ENCODE data around the gene TLR10.

TLR10 gene

GRCh38 chr4:38751341-38752010, 31.3 kb downstream of the TLR10 start:
- Histone ChIP-seq H3K27me3 (ENCODE audit: insufficient read depth, low read length, poor library complexity, severe bottlenecking) (no peaks in the 10 kb centered on the region), H4K20me1 (ENCODE audit: insufficient read depth, low read length, poor library complexity, severe bottlenecking) (no peaks in the 10 kb centered on the region), H3K4me3 (ENCODE audit: low read length, poor library complexity, severe bottlenecking) (no peak overlapping the region), H3F3A (ENCODE audit: low read depth) (no peaks in the 10 kb centered on the region), H3K9me3 (ENCODE audit: insufficient read depth, low read depth, low read length) (no peaks in the 10 kb centered on the region), H3K79me2 (ENCODE audit: insufficient read depth, low read length) (no peaks in the 10 kb centered on the region), H3K36me3 (ENCODE audit: insufficient read depth, low read length) (no peaks in the 10 kb centered on the region), H3K9me2 (replicated peaks; ENCODE audit: low read depth, low read length) (no peaks in the 10 kb centered on the region), H3K4me1 (ENCODE audit: insufficient read depth, low read length, poor library complexity, severe bottlenecking) (no peaks in the 10 kb centered on the region), H3K4me2 (ENCODE audit: low read depth, low read length, poor library complexity, severe bottlenecking) (no peak overlapping the region), H3K9ac (ENCODE audit: low read depth, low read length, poor library complexity, severe bottlenecking) (no peak overlapping the region), H2AFZ (ENCODE audit: low read length) (no peak overlapping the region)
- TF ChIP-seq CTCF (conservative IDR thresholded peaks at IDR 0.05; ENCODE audit: low read length) (no peak), EZH2phosphoT487 (IDR thresholded peaks at IDR 0.05; ENCODE audit: borderline replicate concordance) (no peak)

- Histone ChIP-seq H3K9me2 (replicated peaks; ENCODE audit: low read depth, low read length) (no peaks in the 10 kb centered on the region), H3K9me3 (ENCODE audit: insufficient read depth, low read depth, low read length) (no peaks in the 10 kb centered on the region), H4K20me1 (ENCODE audit: insufficient read depth, low read length, poor library complexity, severe bottlenecking) (no peaks in the 10 kb centered on the region), H3K9ac (ENCODE audit: low read depth, low read length, poor library complexity, severe bottlenecking) (no peak overlapping the region), H3K79me2 (ENCODE audit: insufficient read depth, low read length) (no peaks in the 10 kb centered on the region), H3K36me3 (ENCODE audit: insufficient read depth, low read length) (no peaks in the 10 kb centered on the region), H3F3A (ENCODE audit: low read depth) (no peaks in the 10 kb centered on the region), H3K4me3 (ENCODE audit: low read length, poor library complexity, severe bottlenecking) (no peak overlapping the region), H3K4me2 (ENCODE audit: low read depth, low read length, poor library complexity, severe bottlenecking) (no peak overlapping the region), H3K4me1 (ENCODE audit: insufficient read depth, low read length, poor library complexity, severe bottlenecking) (no peaks in the 10 kb centered on the region), H3K27me3 (ENCODE audit: insufficient read depth, low read length, poor library complexity, severe bottlenecking) (no peaks in the 10 kb centered on the region), H2AFZ (ENCODE audit: low read length) (no peak overlapping the region)
- TF ChIP-seq CTCF (conservative IDR thresholded peaks at IDR 0.05; ENCODE audit: low read length), result no peak
- TF ChIP-seq EZH2phosphoT487 (IDR thresholded peaks at IDR 0.05; ENCODE audit: borderline replicate concordance), result no peak
Measured at GRCh38 chr4:38749336-38749735, 33.5 kb downstream of the TLR10 start.

- Histone ChIP-seq H3K79me2 (ENCODE audit: insufficient read depth, low read length) (no peaks in the 10 kb centered on the region), H3K4me1 (ENCODE audit: insufficient read depth, low read length, poor library complexity, severe bottlenecking) (no peaks in the 10 kb centered on the region), H4K20me1 (ENCODE audit: insufficient read depth, low read length, poor library complexity, severe bottlenecking) (no peaks in the 10 kb centered on the region), H3K4me2 (ENCODE audit: low read depth, low read length, poor library complexity, severe bottlenecking) (no peak overlapping the region), H3K27me3 (ENCODE audit: insufficient read depth, low read length, poor library complexity, severe bottlenecking) (no peaks in the 10 kb centered on the region), H3K9me3 (ENCODE audit: insufficient read depth, low read depth, low read length) (no peaks in the 10 kb centered on the region), H3K9ac (ENCODE audit: low read depth, low read length, poor library complexity, severe bottlenecking) (no peak overlapping the region), H3F3A (ENCODE audit: low read depth) (no peaks in the 10 kb centered on the region), H3K36me3 (ENCODE audit: insufficient read depth, low read length) (no peaks in the 10 kb centered on the region), H2AFZ (ENCODE audit: low read length) (no peak overlapping the region), H3K9me2 (replicated peaks; ENCODE audit: low read depth, low read length) (no peaks in the 10 kb centered on the region), H3K4me3 (ENCODE audit: low read length, poor library complexity, severe bottlenecking) (no peak overlapping the region)
- TF ChIP-seq EZH2phosphoT487 (IDR thresholded peaks at IDR 0.05; ENCODE audit: borderline replicate concordance) (no peak), CTCF (conservative IDR thresholded peaks at IDR 0.05; ENCODE audit: low read length) (no peak)
Measured at GRCh38 chr4:38747629-38748028, 35.2 kb downstream of the TLR10 start.
